CD4-positive, alpha-beta T cell treated with Interleukin-6 at 100 ng/mL for 8 hours (primary cell): ENCODE results near the gene HMCES.
"Not testable (repeated sequence)": the region's sequence is repeated elsewhere in the genome, so short reads cannot be mapped to it uniquely, and the experiment has no call there.

Source experiments
- DNase-seq: peaks from one replicate; pipeline ENCODE4 v3.0.0-alpha.2; 2020; ENCODE audit warnings: mixed read lengths, low spot score

HMCES gene

DNA sequence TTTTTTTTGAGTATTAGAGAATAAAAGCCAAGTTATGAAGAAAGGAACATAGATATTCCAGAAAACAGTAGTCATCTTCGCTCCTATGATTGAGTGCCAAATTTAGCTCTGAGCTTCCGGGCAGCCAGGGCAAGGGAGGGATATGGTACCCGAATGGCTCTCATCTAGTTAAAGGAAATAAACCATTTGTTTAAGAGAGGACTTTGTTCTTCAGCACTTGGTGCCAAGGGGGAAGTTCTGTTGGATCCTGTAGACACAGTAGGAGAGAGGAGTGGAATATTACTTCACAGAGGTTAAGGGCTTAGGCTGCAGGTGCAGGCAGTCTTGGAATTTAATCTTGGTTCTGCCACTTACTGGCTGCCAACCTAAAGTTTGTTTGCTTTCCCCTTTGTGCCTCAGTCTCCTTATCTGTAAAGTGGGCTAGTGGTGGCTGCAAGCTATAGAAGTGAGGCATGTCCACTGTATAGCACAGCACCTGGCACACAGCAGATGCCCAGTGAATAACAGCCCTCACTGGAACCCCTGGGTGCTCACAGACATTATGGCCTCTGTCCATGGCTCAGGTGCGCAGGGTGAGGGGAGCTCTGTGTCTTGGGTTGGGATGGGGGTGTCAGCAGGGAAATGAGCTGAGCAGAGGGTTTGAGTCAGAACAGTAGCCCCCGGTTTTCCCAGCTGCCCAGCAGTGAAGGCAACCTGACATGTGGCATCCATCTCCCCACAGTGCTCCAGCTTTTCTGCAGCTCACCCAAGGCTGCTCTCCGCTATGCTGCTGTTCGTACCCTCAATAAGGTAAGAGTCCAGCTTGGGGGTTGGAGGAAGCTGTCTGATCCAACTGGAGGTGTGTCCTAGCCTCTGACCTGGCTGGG lies 18.8 kb upstream of the HMCES start:
- DNase-seq, result no peak

DNA sequence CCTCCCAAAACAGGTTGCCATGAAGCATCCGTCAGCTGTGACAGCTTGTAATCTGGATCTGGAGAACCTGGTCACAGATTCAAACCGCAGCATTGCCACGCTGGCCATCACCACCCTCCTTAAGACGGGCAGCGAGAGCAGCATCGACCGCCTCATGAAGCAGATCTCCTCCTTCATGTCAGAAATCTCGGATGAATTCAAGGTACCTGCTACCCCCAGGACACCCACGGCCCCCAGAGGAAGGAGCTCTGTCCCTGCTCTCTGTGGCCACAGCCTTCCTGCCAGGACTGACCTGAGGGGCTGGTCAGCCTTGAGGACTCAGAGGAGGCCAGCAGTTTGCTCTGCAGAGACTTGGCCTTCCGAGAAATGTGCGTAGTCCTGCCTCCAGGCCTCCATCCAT lies 18.1 kb upstream of the HMCES start:
- DNase-seq, result no peak

DNA sequence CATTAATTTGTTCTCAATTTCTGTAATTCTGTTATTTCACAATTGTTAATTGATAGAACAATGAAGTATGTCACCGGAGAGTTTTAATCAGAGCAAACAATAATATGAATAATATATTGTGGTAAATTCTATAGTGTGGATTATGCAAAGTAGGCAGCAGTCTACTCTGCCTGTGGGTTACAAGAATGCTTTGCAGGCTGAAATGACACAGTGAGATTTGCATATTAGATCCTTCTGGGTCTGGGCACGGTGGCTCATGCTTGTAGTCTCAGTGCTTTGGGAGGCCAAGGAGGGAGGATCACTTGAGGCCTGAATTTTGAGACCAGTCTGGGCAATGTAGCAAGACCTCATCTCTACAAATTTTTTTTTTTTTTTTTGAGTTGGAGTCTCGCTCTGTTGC lies 16.8 kb upstream of the HMCES start:
- no peak for DNase-seq

DNA sequence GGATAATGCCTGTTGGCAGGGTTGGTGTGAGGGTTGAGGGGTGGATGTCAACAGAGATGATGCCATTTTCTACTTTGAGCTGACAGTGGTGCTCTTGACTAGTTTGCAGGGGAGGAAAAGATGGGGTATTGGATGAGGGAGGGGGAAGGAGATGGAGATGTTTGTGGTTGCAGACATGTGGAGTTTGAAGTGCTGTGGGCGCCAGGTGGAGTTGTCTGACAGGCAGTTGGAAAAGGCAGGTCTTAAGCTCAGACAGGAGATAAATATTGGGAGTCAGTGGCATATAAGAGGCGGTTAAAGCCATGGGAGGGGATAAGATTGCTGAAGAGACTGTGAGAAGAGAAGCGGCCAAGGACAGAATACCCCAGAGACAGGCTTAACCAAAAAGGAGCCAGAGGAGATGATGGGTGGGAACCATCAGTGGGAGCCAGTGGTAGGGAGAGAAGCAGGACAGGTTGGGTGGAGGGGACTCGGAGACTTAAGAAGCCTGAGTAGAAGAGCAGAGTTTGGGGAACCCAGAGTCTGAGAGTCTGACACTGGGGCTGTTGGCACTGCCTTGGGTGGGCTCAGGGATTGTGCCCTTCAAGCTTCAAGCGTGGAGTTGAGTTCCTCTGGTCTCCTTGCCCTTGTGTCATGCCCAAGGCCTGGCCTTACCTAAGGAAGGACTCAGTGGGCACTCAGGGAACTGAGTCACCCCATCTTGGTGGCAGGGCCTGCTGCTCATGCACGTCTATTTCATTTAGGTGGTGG lies 15.3 kb upstream of the HMCES start:
- DNase-seq, result no peak

DNA sequence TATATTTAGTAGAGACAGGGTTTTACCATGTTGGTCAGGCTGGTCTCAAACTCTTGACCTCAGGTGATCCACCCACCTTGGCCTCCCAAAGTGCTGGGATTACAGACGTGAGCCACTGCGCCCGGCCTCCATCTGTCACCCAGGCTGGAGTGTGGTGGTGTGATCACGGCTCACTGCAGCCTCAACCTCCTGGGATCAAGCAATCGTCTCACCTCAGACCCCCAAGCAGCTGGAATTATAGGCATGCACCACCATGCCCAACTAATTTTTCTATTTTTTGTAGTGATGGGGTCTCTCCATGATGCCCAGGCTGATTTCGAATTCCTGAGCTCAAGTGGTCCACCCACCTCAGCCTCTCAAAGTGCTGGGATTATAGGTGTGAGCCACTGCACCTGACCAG lies 13.7 kb upstream of the HMCES start:
- not testable (repeated sequence) for DNase-seq

DNA sequence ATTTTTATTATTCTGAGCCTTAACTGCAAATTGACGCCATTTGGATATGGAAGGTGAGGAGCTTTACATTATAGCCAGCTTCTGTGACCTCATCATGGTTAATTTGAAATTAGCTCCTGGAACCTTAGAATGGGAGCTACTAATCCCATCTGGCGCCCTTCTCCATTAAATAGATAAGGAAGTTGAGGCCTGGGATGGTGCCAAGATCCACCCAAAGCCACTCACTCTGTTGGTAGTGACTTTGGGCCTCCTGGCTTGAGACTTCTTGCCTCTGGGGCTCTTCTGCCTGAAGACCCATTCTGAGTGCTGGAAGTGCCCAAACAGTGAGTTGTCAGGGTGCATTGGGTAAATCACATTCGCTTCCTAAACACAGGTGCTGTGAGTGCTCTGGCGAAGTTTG lies 12.0 kb upstream of the HMCES start:
- no peak for DNase-seq

DNA sequence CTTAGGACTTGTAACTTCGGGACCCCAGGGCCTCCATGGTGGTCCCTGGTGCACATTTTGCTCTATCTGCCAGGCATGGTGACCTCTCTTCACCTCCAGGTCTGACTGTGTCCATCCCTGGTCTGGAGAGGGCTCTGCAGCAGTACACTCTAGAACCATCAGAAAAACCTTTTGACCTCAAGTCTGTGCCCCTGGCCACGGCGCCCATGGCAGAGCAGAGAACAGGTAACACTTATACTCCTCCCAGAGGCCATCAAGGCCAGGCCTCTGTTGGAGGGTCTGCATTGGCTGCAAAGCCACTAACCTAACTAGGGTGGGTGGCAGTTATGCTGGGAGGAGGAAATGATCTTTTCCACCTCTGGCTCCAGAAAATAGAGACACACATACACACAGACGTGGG lies 10.3 kb upstream of the HMCES start:
- no peak for DNase-seq

DNA sequence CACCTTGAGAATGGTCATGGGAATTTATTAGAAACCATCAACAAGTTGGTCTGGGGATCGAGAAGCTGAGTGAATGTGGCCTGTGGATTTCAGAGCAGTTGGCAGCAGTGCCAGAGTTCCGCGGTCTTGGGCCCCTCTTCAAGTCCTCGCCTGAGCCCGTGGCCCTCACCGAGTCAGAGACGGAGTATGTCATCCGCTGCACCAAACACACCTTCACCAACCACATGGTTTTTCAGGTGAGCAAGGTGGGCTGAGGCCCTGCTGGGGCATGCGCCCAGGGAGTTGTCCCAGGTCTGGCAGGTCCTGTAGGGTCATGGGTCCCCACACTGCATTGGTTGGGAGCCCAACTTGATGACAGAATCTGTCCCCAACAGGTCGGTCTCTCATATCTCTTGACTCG lies 7.0 kb upstream of the HMCES start:
- DNase-seq, result no peak

DNA sequence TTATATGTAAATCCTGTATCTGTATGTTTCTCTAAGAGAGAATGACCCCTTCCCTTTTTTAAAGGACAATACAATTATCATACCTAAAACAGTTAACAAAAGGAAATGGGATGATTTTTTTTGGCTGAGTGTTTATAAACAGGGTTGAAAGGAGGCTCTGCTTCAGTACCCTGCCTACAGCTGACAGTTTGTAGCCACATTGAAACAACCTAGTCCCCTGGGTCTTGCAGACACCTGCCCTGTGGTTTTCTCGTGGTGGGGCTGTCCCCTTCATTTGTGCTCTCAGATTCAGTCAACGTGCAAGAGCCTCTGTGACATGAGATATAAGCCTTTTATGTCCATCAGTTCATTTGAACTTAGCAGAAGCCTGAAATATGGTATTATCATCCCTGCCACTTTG lies 2.3 kb upstream of the HMCES start:
- no peak for DNase-seq

DNA sequence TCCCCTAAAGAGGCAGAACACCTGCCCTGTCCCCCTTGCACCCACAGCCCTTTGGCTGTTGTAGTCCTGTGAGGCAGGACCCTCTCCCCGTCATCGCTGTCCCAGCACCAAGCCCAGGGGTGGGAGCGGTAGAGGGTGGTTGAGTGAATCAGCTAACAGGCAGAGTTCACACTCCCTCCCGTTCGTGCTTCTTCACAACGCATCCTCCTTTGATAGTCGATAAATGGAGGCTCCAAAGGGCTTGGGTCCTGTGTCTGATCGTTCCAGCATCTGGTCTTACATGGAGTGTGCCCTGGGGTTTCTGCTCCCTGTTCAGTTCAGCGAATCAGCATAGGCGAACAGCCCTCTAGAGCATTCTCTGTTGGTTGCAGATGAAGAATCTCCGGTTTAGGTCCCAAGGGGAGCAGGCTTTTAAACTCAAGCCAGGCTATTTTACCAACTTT lies 820 bp upstream of the HMCES start:
- no peak for DNase-seq

DNA sequence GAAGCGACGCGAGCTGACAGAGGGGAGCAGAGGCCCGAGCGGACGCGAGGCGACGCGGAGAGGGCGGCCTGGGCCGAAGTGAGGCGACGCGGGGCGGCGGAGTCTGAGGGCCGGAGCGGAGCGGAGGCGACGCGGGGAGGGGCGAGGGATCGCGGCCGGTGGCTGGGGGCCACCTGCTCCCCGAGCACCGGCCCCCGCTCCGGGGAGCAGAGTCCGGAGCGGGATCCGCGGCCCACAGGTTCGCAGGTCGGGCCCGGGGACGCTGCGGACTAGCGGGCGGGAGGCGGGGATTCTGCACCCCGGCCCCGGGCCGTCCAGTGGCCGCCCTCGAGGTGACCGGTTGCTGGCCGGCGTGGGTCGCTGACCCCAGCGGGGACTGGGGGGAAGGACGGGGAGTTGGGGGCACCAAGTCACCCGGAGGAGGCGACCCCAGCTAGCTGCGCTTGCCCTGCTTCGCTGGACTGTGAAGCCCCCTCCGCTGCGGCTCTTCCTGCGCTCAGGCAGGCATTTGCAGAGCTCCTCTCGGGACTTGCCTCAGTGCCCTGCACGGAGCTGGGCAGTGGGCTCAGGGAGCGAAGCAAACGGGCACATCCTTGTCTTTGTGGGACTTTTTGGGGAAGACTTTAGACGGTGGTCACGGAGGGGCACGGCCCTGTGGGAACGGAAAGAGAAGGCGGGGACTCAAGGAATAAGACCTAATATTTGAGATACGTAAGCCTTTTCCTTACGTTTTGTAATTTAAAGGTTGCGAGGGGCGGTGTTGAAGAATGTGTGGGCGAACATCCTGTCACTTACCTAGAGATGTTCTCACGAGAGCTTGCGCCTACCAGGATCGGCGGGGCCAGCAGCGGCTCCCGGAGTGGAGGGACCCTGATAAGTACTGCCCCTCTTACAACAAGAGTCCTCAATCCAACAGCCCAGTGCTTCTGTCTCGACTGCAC lies 566 bp downstream of the HMCES start:
- peak; percentile 44 for DNase-seq

DNA sequence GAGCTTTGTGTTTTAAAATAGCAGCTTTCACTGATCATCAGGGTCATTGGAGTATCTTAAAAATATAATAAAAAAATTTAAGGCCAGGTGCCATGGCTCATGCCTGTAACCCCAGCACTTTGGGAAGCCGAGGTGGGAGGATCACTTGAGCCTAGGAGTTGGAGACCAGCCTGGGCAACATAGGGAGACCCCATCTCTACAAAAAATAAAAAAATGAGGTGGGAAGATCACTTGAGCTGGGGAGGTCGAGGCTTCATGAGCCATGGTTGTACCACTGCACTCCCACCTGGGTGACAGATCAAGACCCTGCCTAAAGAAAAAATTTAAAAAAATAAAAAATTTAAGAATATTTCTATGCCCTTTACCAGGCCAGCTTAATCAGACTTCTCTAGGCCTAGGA lies 1.5 kb downstream of the HMCES start:
- DNase-seq, result no peak

DNA sequence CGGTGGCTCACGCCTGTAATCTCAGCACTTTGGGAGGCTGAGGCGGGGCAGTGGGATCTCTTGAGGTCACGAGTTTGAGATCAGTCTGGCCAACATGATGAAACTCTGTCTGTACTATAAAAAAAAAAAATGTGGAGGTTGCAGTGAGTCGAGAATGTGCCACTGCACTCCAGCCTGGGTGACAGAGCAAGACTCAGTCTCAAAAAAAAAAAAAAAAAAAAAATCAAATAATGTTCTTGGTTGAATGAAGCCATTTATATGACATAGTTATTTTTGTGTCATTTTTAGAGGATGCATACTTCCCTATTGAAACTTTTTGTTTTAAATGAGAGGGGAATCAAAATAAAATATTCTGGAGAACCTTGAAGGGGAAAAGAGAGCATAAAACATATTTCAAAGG lies 3.1 kb downstream of the HMCES start:
- no peak for DNase-seq

DNA sequence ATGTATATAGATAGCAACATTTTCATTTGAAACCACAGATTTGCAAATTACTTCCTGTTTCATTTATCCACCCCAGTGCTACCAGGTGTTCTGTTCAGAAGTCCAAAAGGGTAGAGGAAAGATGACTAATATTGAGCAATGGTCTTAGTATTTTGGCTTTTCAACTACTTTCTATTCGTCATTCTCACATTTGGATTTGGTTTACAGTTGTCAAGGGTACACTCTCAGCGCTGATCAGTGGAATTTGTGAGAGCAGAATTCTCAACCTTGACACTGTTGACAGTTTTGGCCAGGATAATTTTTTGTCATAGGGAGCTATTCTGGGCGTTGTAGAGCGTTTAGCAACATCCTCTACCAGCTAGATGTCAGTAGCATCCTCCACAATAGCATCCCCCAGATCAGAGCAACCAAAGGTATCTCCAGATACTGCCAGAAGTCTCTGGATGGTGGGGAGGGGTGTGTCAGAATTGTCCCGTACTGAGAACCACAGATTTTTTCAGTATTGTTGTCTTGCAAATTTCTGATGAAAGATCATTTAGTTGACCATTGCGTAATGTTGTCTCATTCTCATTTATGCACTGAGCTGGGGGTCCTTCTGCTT lies 4.2 kb downstream of the HMCES start:
- DNase-seq, result peak; percentile 33

DNA sequence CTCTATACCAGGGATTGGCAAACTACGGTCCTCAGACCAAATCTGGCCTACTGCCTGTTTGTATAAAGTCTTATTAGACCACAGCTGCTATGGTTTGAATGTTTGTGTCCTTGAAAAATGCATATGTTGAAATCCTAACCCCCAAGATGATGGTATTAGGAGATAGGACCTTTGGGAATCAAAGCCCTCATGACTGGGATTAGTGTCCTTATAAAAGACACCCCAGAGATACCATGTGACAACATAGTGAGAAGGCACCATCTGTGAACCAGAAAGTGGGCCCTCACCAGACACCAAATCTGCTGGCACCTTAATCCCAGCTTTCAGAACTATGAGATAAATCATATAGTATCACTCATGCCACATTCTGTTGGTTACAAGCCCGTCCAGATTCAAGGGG lies 7.4 kb downstream of the HMCES start:
- no peak for DNase-seq

DNA sequence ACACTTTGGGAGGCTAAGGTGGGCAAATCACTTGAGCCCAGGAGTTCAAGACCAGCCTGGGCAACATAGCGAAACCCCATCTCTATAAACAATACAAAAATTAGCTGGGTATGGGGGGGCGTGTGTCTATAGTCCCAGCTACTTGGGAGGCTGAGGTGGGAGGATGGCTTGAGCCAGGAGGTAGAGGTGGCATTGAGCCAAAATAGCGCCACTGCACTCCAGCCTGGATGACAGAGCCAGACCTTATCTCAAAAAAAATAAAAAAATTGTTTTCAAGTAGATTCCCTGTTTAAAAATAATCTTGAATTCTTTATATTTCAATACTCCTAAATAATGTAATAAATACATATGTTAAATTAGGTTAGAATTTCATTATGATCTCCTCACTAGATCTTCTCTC lies 9.8 kb downstream of the HMCES start:
- no peak for DNase-seq

DNA sequence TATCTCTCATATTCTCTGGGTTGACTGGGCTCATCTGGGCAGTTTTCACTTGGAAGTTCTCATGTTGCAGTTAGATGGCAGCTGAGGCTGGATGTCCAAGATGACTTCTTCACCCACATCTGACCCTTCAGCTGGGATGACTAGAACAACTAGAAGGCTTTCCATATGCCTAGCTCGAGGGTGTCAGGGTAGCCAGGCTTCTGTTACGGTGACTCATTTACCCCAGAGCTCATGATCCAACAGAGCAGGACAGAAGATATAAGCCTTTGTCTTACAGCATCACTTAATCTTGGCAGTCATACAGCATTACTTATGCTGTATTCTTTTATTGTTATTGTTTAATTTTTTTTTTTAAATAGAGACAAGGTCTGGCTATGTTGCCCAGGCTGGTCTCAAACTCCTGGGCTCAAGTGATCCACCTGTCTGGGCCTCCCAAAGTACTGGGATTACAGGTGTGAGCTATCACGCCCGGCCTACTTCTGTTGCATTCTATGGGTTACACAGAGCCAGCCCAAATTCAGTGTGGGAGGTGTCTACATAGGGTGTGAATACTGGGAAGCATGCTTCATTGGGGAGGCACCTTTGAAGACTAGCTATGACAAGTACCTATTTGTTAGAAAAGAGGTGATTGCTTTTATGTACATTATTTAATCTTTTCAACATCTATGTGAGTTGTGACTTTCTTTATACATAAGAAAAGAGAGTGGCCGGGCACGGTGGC lies 10.7 kb downstream of the HMCES start:
- DNase-seq, result no peak

DNA sequence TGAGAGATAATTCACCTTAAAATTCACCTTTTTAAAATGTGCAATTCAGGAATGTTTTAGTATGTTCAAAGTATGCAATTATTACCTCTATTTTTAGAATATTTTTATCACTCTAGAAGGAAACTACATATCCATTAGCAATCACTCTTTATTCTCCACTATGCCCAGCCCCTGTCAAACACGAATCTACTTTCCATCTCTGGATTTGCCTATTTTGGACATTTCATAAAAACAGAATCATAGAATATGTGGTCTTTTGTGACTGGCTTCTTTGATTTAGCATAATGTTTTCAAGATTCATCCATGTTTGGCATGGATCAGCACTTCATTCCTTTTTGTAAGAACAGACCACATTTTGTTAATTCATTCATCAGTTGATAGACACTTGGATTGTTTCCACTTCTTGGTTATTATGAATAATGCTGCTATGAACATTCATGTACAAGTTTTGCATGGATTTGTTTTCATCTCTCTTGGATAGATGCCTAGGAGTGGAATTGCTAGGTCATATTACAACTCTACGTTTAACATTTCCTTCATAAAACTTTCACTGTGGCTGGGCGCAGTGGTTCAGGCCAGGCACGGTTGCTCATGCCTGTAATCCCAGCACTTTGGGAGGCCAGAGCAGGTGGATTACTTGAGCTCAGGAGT lies 12.7 kb downstream of the HMCES start:
- no peak for DNase-seq

DNA sequence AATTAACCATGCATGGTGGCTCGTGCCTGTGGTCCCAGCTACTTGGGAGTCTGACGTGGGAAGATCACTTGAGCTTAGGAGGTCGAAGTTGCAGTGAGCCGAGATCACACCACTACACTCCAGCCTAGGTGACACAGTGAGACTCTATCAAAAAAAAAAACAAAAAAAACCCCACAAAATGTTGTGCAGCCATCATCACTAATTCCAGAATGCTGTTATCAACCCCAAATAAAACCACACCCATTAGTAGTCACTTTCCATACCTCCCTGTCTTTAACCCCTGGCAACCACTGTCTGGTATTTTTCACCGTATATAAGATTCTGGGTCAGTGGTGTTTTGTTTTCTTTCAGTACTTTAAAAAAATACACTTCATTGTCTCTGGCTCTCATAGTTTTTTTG lies 16.6 kb downstream of the HMCES start:
- DNase-seq, result no peak

DNA sequence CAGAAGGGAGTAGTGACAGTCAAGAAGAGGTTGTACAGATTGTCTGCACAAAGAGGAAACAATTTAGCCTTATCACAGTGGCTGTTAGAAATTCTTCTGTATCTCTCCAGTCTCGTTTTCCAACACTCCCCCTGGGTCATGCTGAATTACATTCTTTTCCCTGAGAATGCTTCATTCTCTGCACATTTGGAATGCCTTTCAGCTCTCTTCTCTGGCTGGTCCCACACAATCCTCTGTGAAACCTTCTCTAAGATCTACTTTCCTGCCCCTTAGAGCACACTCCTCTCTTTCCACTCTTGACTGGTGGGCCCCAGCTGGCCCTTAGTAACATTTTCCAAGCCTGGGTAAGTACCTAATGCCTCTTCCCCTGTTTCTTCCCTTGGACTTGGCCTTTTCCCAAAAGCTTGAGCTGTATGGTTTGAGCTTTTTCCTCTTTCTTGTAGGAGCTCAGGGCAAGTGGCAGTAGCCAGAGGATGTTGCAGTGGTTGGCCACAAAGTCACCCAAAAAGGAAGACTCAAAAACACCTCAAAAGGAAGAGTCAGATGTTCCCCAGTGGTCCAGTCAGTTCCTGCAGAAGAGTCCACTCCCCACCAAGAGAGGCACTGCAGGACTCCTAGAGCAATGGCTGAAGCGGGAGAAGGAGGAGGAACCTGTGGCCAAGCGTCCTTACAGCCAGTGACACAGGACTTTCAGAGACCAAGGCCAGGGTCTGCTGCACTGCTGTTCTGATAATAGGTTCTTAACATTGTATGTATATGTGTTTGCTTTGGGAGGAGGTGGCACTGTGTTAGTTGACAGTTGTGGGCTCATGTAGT lies 25.7 kb downstream of the HMCES start:
- no peak for DNase-seq
